ENCODE measurements around the gene EDRF1. TPM values are rescaled to one million over a fixed set of nuclear protein-coding genes. Genes with fewer than 3 reads are reported as not detected.

The EDRF1 gene
- total and polyA plus RNA-seq, 2 experiments from 2014 or later = 25.0 to 48.8 TPM

GRCh38 chr10:125795637-125796190 lies 76.2 kb downstream of the EDRF1 start:
- ATAC-seq = no peak
- no peaks in the 10 kb centered on the region for H3K4me1 ChIP-seq (ENCODE audit: insufficient read depth)
- peaks cover 1% of the 10 kb centered on the region for H3K27me3 Mint-ChIP-seq (ENCODE audit: insufficient read depth, low read depth, poor library complexity)
- H3K27me3 ChIP-seq (ENCODE audit: insufficient read depth) = no peaks in the 10 kb centered on the region
- H3K4me2 ChIP-seq = no peak overlapping the region
- H2AFZ ChIP-seq = no peak overlapping the region
- no peak overlapping the region for H3K4me3 Mint-ChIP-seq
- H3F3A ChIP-seq (replicated peaks; ENCODE audit: low read depth) = no peaks in the 10 kb centered on the region
- no peaks in the 10 kb centered on the region for H3K79me2 ChIP-seq (replicated peaks; ENCODE audit: insufficient read depth)
- no peaks in the 10 kb centered on the region for H3K9me2 ChIP-seq (ENCODE audit: insufficient read depth)
- H3K4me3 ChIP-seq = no peak overlapping the region
- no peaks in the 10 kb centered on the region; the same call in 2 of the 3 replicates for H3K4me1 Mint-ChIP-seq
- H4K20me1 ChIP-seq (replicated peaks; ENCODE audit: insufficient read depth) = no peaks in the 10 kb centered on the region; the same call in 1 of the 2 replicates
- no peak for DNase-seq (ENCODE audit: low spot score)
- H3K36me3 Mint-ChIP-seq (ENCODE audit: low read depth) = peaks cover 20% of the 10 kb centered on the region
- no peaks in the 10 kb centered on the region for H3K9me3 Mint-ChIP-seq
- no peak overlapping the region for H3K27ac ChIP-seq (ENCODE audit: low read depth)
- TF ChIP-seq EZH2phosphoT487 (IDR thresholded peaks at IDR 0.05; ENCODE audit: unreplicated experiment) (no peak), POLR2AphosphoS5 (IDR thresholded peaks at IDR 0.05; ENCODE audit: low read depth) (no peak), EZH2 (IDR thresholded peaks at IDR 0.05; ENCODE audit: low read depth, unreplicated experiment) (no peak), ZNF331 (CRISPR knock-in tag; IDR thresholded peaks at IDR 0.05; ENCODE audit: low read depth) (no peak), REST (IDR thresholded peaks at IDR 0.05; ENCODE audit: unreplicated experiment) (no peak), ETS1 (IDR thresholded peaks at IDR 0.05) (no peak), ZNF114 (CRISPR knock-in tag; IDR thresholded peaks at IDR 0.05) (no peak), NANOG (IDR thresholded peaks at IDR 0.05; ENCODE audit: borderline replicate concordance) (no peak), STAT1 (IDR thresholded peaks at IDR 0.05; ENCODE audit: unreplicated experiment) (no peak), CREB1 (CRISPR knock-in tag; IDR thresholded peaks at IDR 0.05; ENCODE audit: low read depth) (no peak)
- no peak overlapping the region for H3K27ac Mint-ChIP-seq
- H3K36me3 ChIP-seq (ENCODE audit: insufficient read depth) = no peaks in the 10 kb centered on the region

DNA sequence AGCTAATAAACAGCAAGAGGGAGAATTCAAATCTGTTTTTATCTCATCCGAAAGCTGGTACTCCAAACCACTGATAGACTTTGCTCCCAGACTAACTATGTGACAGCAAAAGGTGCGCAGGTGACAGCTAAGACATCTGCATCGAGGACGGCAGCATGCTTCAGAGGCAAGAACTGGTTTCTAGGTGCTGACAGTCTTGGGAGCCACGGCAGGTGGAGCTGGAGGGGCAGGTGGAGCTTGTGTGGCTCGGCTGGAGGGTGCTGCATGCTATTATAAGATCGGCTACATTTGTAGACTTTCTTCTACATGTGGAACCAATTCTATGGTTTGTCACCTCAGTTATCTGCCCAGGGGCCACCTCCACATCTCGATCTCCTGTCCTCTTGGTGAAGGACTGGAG lies 77.9 kb downstream of the EDRF1 start:
- Mint-ChIP-seq H3K4me1 (no peaks in the 10 kb centered on the region; the same call in 2 of the 3 replicates), H3K4me3 (no peak overlapping the region), H3K9me3 (no peaks in the 10 kb centered on the region), H3K27me3 (ENCODE audit: insufficient read depth, low read depth, poor library complexity) (peaks cover 1% of the 10 kb centered on the region), H3K36me3 (ENCODE audit: low read depth) (peaks cover 33% of the 10 kb centered on the region), H3K27ac (no peak overlapping the region)
- DNase-seq (ENCODE audit: low spot score) (no peak), ATAC-seq (no peak)
- H3K9me2 ChIP-seq (ENCODE audit: insufficient read depth) = 0 out of 2 replicates have a peak, but pooled peaks cover under 1% of the 10 kb centered on the region
- no peaks in the 10 kb centered on the region for H3K27me3 ChIP-seq (ENCODE audit: insufficient read depth)
- no peaks in the 10 kb centered on the region for H3K36me3 ChIP-seq (ENCODE audit: insufficient read depth)
- H3K4me2 ChIP-seq = no peak overlapping the region
- H3K27ac ChIP-seq (ENCODE audit: low read depth) = no peak overlapping the region
- no peaks in the 10 kb centered on the region for H3K4me1 ChIP-seq (ENCODE audit: insufficient read depth)
- no peak overlapping the region for H3K4me3 ChIP-seq
- no peak overlapping the region for H2AFZ ChIP-seq
- H3K79me2 ChIP-seq (replicated peaks; ENCODE audit: insufficient read depth) = no peaks in the 10 kb centered on the region
- no peaks in the 10 kb centered on the region for H3F3A ChIP-seq (replicated peaks; ENCODE audit: low read depth)
- H4K20me1 ChIP-seq (replicated peaks; ENCODE audit: insufficient read depth) = no peaks in the 10 kb centered on the region; the same call in 1 of the 2 replicates
- no peak for TF ChIP-seq REST (IDR thresholded peaks at IDR 0.05; ENCODE audit: unreplicated experiment)
- no peak for TF ChIP-seq ZNF114 (CRISPR knock-in tag; IDR thresholded peaks at IDR 0.05)
- TF ChIP-seq ETS1 (IDR thresholded peaks at IDR 0.05) = no peak
- TF ChIP-seq EZH2 (IDR thresholded peaks at IDR 0.05; ENCODE audit: low read depth, unreplicated experiment) = no peak
- no peak for TF ChIP-seq STAT1 (IDR thresholded peaks at IDR 0.05; ENCODE audit: unreplicated experiment)

Measured in GM23338 (cell line).